NCI-H748 treated with DMSO at 0.1 percent for 48 hours (cell line): ENCODE measurements around the gene C1orf116.

ENCODE experiments used
- DNase-seq: peaks from one replicate; lab custom pipeline; 2025; lab: John Stamatoyannopoulos, UW

Gene C1orf116

GRCh38 chr1:207032528-207033017, at the start of gene C1orf116:
Gene C1orf116, minus strand, starts transcription at chr1:207032756. Its CDS starts 5,158 bp downstream, at chr1:207027598.
- peak; percentile 80 for DNase-seq

GRCh38 chr1:207081806-207082205, 49.2 kb upstream of the C1orf116 start:
- no peak for DNase-seq

GRCh38 chr1:207081088-207081487, 48.5 kb upstream of the C1orf116 start:
- DNase-seq: no peak

- DNase-seq: no peak
Measured at GRCh38 chr1:207079706-207080241, 47.2 kb upstream of the C1orf116 start.

GRCh38 chr1:207078578-207079132, 46.1 kb upstream of the C1orf116 start:
- DNase-seq: no peak

- DNase-seq: peak; percentile 34
Measured at GRCh38 chr1:207077470-207078377, 45.2 kb upstream of the C1orf116 start.

GRCh38 chr1:207077012-207077411, 44.5 kb upstream of the C1orf116 start:
- DNase-seq: no peak

GRCh38 chr1:207076181-207076955, 43.8 kb upstream of the C1orf116 start:
- no peak for DNase-seq

- DNase-seq: no peak
Measured at GRCh38 chr1:207073906-207074820, 41.6 kb upstream of the C1orf116 start.

- no peak for DNase-seq
Measured at GRCh38 chr1:207072233-207072632, 39.7 kb upstream of the C1orf116 start.

GRCh38 chr1:207071426-207071825, 38.9 kb upstream of the C1orf116 start:
- DNase-seq: no peak

- DNase-seq: no peak
Measured at GRCh38 chr1:207070811-207071210, 38.3 kb upstream of the C1orf116 start.

- DNase-seq: no peak
Measured at GRCh38 chr1:207069858-207070506, 37.4 kb upstream of the C1orf116 start.

GRCh38 chr1:207069061-207069460, 36.5 kb upstream of the C1orf116 start:
- no peak for DNase-seq

- no peak for DNase-seq
Measured at GRCh38 chr1:207067665-207068064, 35.1 kb upstream of the C1orf116 start.

GRCh38 chr1:207067185-207067584, 34.6 kb upstream of the C1orf116 start:
- no peak for DNase-seq

- no peak for DNase-seq
Measured at GRCh38 chr1:207064561-207064960, 32.0 kb upstream of the C1orf116 start.

GRCh38 chr1:207063014-207063413, 30.5 kb upstream of the C1orf116 start:
- no peak for DNase-seq

- DNase-seq: no peak
Measured at GRCh38 chr1:207062058-207062457, 29.5 kb upstream of the C1orf116 start.

GRCh38 chr1:207060596-207060995, 28.0 kb upstream of the C1orf116 start:
- no peak for DNase-seq

- no peak for DNase-seq
Measured at GRCh38 chr1:207059881-207060280, 27.3 kb upstream of the C1orf116 start.
